Fibroblast of upper back skin (primary cell): ENCODE data around the gene RPS6KA1.
A peak's percentile ranks its signal among the peaks of the same experiment; 100 is the strongest.

Experiments used
- DNase-seq: peaks from one replicate; pipeline ENCODE4 v3.0.0-alpha.2; 2013

Gene RPS6KA1

GRCh38 chr1:26533951-26534509 lies 4.5 kb downstream of the RPS6KA1 start:
- DNase-seq: no peak

GRCh38 chr1:26535201-26535600 lies 5.6 kb downstream of the RPS6KA1 start:
- DNase-seq: no peak

GRCh38 chr1:26536081-26536480 lies 6.5 kb downstream of the RPS6KA1 start:
- DNase-seq: no peak

- DNase-seq: no peak
Observed at GRCh38 chr1:26536521-26536920, 7.0 kb downstream of the RPS6KA1 start.

- DNase-seq: no peak
Observed at GRCh38 chr1:26537951-26538352, 8.4 kb downstream of the RPS6KA1 start.

GRCh38 chr1:26538480-26539412 lies 9.2 kb downstream of the RPS6KA1 start:
- DNase-seq: peak; percentile 43

- DNase-seq: no peak
Observed at GRCh38 chr1:26539722-26540121, 10.2 kb downstream of the RPS6KA1 start.

GRCh38 chr1:26540351-26540750 lies 10.8 kb downstream of the RPS6KA1 start:
- DNase-seq: no peak

GRCh38 chr1:26541431-26541815 lies 11.9 kb downstream of the RPS6KA1 start:
- no peak for DNase-seq

- peak; percentile 27 for DNase-seq
Observed at GRCh38 chr1:26541816-26542711, 12.5 kb downstream of the RPS6KA1 start.

- no peak for DNase-seq
Observed at GRCh38 chr1:26542771-26543451, 13.3 kb downstream of the RPS6KA1 start.

GRCh38 chr1:26543462-26543861 lies 13.9 kb downstream of the RPS6KA1 start:
- no peak for DNase-seq

- no peak for DNase-seq
Observed at GRCh38 chr1:26544126-26544525, 14.6 kb downstream of the RPS6KA1 start.

- no peak for DNase-seq
Observed at GRCh38 chr1:26545969-26546323, 16.4 kb downstream of the RPS6KA1 start.

- no peak for DNase-seq
Observed at GRCh38 chr1:26546375-26546774, 16.8 kb downstream of the RPS6KA1 start.

GRCh38 chr1:26546819-26547218 lies 17.3 kb downstream of the RPS6KA1 start:
- DNase-seq: no peak

- DNase-seq: no peak
Observed at GRCh38 chr1:26548841-26549240, 19.3 kb downstream of the RPS6KA1 start.

- DNase-seq: no peak
Observed at GRCh38 chr1:26550946-26551345, 21.4 kb downstream of the RPS6KA1 start.

- DNase-seq: no peak
Observed at GRCh38 chr1:26552720-26553119, 23.2 kb downstream of the RPS6KA1 start.

GRCh38 chr1:26553942-26554682 lies 24.6 kb downstream of the RPS6KA1 start:
- DNase-seq: no peak

- DNase-seq: no peak
Observed at GRCh38 chr1:26554781-26555180, 25.2 kb downstream of the RPS6KA1 start.

GRCh38 chr1:26555550-26555981 lies 26.0 kb downstream of the RPS6KA1 start:
- no peak for DNase-seq
